K562 (cell line): ENCODE measurements around the gene SLC38A1. TPM values are rescaled to one million over a fixed set of nuclear protein-coding genes. Genes with fewer than 3 reads are reported as not detected.

Experiments used
- ATAC-seq: fragments of 200-7000 bp; cut with Tn5 transposase; 3 replicates; pipeline ENCODE4 v1.9.1; 2020; ENCODE audit warnings: moderate library complexity
- BruUV-seq: library from RNA; stranded (reverse); fragments of 400-500 nt; replicated peaks from 2 replicates; lab custom pipeline; 2021; lab: Mats Ljungman, UMichigan
- CTCF ChIA-PET: fragments of 300-600 bp; formaldehyde crosslinking; extraction: SDS; loops from one replicate; lab custom pipeline; 2021; ENCODE audit warnings: low intra/inter-chr PET ratio; lab: Yijun Ruan, JAX
- POLR2A ChIA-PET: fragments of 300-600, 350-650 bp; sonication (Branson Sonifier 250); formaldehyde crosslinking; extraction: SDS; loops from one replicate; lab custom pipeline; 2021; ENCODE audit warnings: antibody characterized with exemption, inconsistent platforms; lab: Yijun Ruan, JAX
- DNase-seq, 4 experiments: peaks; one replicate each; pipeline versions ENCODE4 v3.0.0 to v3.0.0-alpha.2; 2011 to 2018; ENCODE audit warnings: low spot score in 3 of 4, mixed read lengths in 3 of 4; ENCODE audit errors: extremely low read depth in 1 of 4
- FAIRE-seq: peaks from 2 replicates; lab custom pipeline; 2011; peaks lifted over from hg19 to GRCh38; lab: Jason Lieb, UNC
- H2AFZ ChIP-seq: 2 replicates; pipeline ENCODE4 v1.6.0; 2011; ENCODE audit warnings: low read depth, low read length, control low read depth, inconsistent platforms
- H3K27ac ChIP-seq: fragments of 200-600 bp; 3 replicates; pipeline ENCODE4 v1.8.0; 2011; ENCODE audit warnings: low read depth, mild to moderate bottlenecking, control low read depth, inconsistent platforms, low read length, moderate library complexity, mixed read lengths; ENCODE audit errors: extremely low read depth
- H3K27me3 ChIP-seq, 2 experiments: fragments of 300-600 bp in 1 of 2; 2 replicates in 1 of 2; 3 replicates in 1 of 2; pipeline versions ENCODE4 v1.6.0 to v1.8.0; 2011; ENCODE audit warnings: inconsistent platforms in 2 of 2, low read length in 2 of 2, mild to moderate bottlenecking in 1 of 2, mixed read lengths in 1 of 2, moderate library complexity in 1 of 2; ENCODE audit not compliant: control insufficient read depth in 2 of 2, insufficient read depth in 2 of 2
- H3K36me3 ChIP-seq: fragments of 300-600 bp; 3 replicates; pipeline ENCODE4 v1.8.0; 2011; ENCODE audit warnings: mild to moderate bottlenecking, low read length, inconsistent platforms; ENCODE audit not compliant: control insufficient read depth, insufficient read depth
- H3K4me1 ChIP-seq, 2 experiments: fragments of 200-600 bp in 1 of 2; replicated peaks in 1 of 2; 2 replicates in 1 of 2; 3 replicates in 1 of 2; pipeline versions ENCODE4 v1.5.1 to v1.8.0; 2011; ENCODE audit warnings: inconsistent platforms in 2 of 2, low read length in 2 of 2, mild to moderate bottlenecking in 1 of 2, mixed read lengths in 1 of 2, moderate library complexity in 1 of 2; ENCODE audit not compliant: control insufficient read depth in 2 of 2, insufficient read depth in 2 of 2
- H3K4me2 ChIP-seq: 2 replicates; pipeline ENCODE4 v1.6.1; 2011; ENCODE audit warnings: low read length, control low read depth, inconsistent platforms, mixed read lengths; ENCODE audit not compliant: insufficient read depth
- H3K4me3 ChIP-seq: fragments of 200-600 bp; sonication (generic), shearing (Covaris generic); 2 replicates; pipeline ENCODE4 v1.5.1; 2016; ENCODE audit warnings: control low read depth, inconsistent platforms
- H3K79me2 ChIP-seq: fragments of 200-600 bp; 3 replicates; pipeline ENCODE4 v1.8.0; 2011; ENCODE audit warnings: low read length, inconsistent platforms; ENCODE audit not compliant: control insufficient read depth, insufficient read depth
- H3K9ac ChIP-seq, 2 experiments: 2 replicates each; pipeline versions ENCODE4 v1.6.0 to v1.6.1; 2011; ENCODE audit warnings: low read depth in 2 of 2, low read length in 2 of 2, control low read depth in 1 of 2, inconsistent platforms in 1 of 2, mild to moderate bottlenecking in 1 of 2, mixed read lengths in 1 of 2; ENCODE audit not compliant: insufficient read depth in 1 of 2
- H3K9me1 ChIP-seq: one replicate; pipeline ENCODE4 v1.6.0; 2011; ENCODE audit warnings: inconsistent platforms, mild to moderate bottlenecking, low read length, moderate library complexity; ENCODE audit not compliant: control insufficient read depth, insufficient read depth
- H3K9me3 ChIP-seq: replicated peaks from 2 replicates; pipeline ENCODE4 v1.5.1; 2011; ENCODE audit warnings: low read depth, low read length, inconsistent platforms; ENCODE audit not compliant: control insufficient read depth, insufficient read depth
- H4K20me1 ChIP-seq: replicated peaks from 2 replicates; pipeline ENCODE4 v1.6.1; 2011; ENCODE audit warnings: low read length, inconsistent platforms, mixed read lengths; ENCODE audit not compliant: control insufficient read depth, insufficient read depth
- FOXM1 ChIP-seq, 2 experiments: fragments of 450-650 bp in 1 of 2; sonication (generic) in 1 of 2; formaldehyde crosslinking in 1 of 2; IDR thresholded peaks; 2 replicates each; pipeline versions ENCODE4 v1.6.1 to v1.9.0; 2017 to 2022; ENCODE audit warnings: low read depth in 2 of 2, mild to moderate bottlenecking in 2 of 2, missing genetic modification reagents in 1 of 2, moderate library complexity in 1 of 2
- GABPA ChIP-seq: fragments of 200-800 bp; sonication (Bioruptor generic); conservative IDR thresholded peaks from 2 replicates; pipeline ENCODE4 v1.6.1; 2016; ENCODE audit warnings: low read depth, missing genetic modification characterization, missing compliant biosample characterization
- KAT2B ChIP-seq: IDR thresholded peaks from one replicate; pipeline ENCODE4 v1.6.1; 2012; ENCODE audit warnings: low read depth, mild to moderate bottlenecking, control low read depth, inconsistent platforms, low read length, moderate library complexity
- MTA1 ChIP-seq: fragments of 450-650 bp; IDR thresholded peaks from 2 replicates; pipeline ENCODE4 v1.6.1; 2017; ENCODE audit warnings: borderline replicate concordance
- MXD1 ChIP-seq: fragments of 250-450 bp; sonication (Bioruptor Pico); IDR thresholded peaks from 2 replicates; pipeline ENCODE4 v1.8.0; 2021; ENCODE audit warnings: borderline replicate concordance, mild to moderate bottlenecking, moderate library complexity; ENCODE audit not compliant: poor library complexity, severe bottlenecking
- PKNOX1 ChIP-seq: fragments of 450-650 bp; IDR thresholded peaks from 2 replicates; pipeline ENCODE4 v1.6.1; 2016
- RBFOX2 ChIP-seq: fragments of 200-400 bp; formaldehyde crosslinking; IDR thresholded peaks from 2 replicates; pipeline ENCODE4 v1.6.1; 2017; ENCODE audit warnings: low read depth, mild to moderate bottlenecking, low read length, moderate library complexity
- RBM17 ChIP-seq: fragments of 200-400 bp; formaldehyde crosslinking; IDR thresholded peaks from 2 replicates; pipeline ENCODE4 v1.6.1; 2017; ENCODE audit warnings: low read depth, mild to moderate bottlenecking, low read length, borderline replicate concordance
- TAF9B ChIP-seq: fragments of 450-650 bp; IDR thresholded peaks from 2 replicates; pipeline ENCODE4 v1.6.1; 2018; ENCODE audit warnings: mild to moderate bottlenecking; ENCODE audit not compliant: partially characterized antibody
- TCF7L2 ChIP-seq: fragments of 150-350 bp; IDR thresholded peaks from 2 replicates; pipeline ENCODE4 v1.6.1; 2016; ENCODE audit warnings: low read depth, mild to moderate bottlenecking, low read length, moderate library complexity
- ZFP30 ChIP-seq: fragments of 250-450 bp; sonication (Bioruptor Pico); IDR thresholded peaks from 2 replicates; pipeline ENCODE4 v1.8.0; 2022; ENCODE audit warnings: moderate library complexity, mild to moderate bottlenecking, inconsistent platforms, borderline replicate concordance
- ZNF561 ChIP-seq: fragments of 450-650 bp; formaldehyde crosslinking; conservative IDR thresholded peaks from 2 replicates; pipeline ENCODE4 v1.4.0; 2020; ENCODE audit warnings: mild to moderate bottlenecking, moderate library complexity
- WGBS: fragments of 100-300 bp; shearing (Covaris generic); methylation state at CpG from one replicate; pipeline ENCODE4 v1.1.6; 2016; ENCODE audit warnings: low coverage, mixed read lengths; ENCODE audit not compliant: insufficient coverage; ENCODE audit errors: missing lambda C conversion rate; 5-methylcytosine and 5-hydroxymethylcytosine counted together
- in situ Hi-C: fragments of 300-500 bp; cut with MboI; formaldehyde crosslinking; loops from 4 replicates; pipeline ENCODE4 v1.15.0; 2018; ENCODE audit warnings: inconsistent platforms, mixed read lengths
- intact Hi-C: fragments of 100-400 bp; cut with micrococcal nuclease; formaldehyde crosslinking; loops from 2 replicates; pipeline ENCODE4 v1.14.2; 2022
- polyA plus RNA-seq, 8 experiments: library from polyadenylated mRNA; depleted of rRNA in 4 of 8; stranded (reverse) in 5 of 8; unstranded in 3 of 8; fragments of >200 nt; fragmentation: Nextera tagmentation in 2 of 8; fragmentation: Illumina TruSeq in 1 of 8; extraction: Ambion mirVana in 2 of 8; extraction: Trizol in 1 of 8; gene quantifications; 2 replicates each; pipeline versions ENCODE4 v1.2.1 to v1.2.3, GENCODE V29; 2011 to 2014; ENCODE audit warnings: inconsistent platforms in 1 of 8, missing spikeins in 1 of 8
- total RNA-seq, 7 experiments: library from RNA; depleted of rRNA in 6 of 7; stranded (reverse); fragments of >200 nt in 6 of 7; fragmentation: Illumina TruSeq in 2 of 7; extraction: Trizol in 2 of 7; gene quantifications; 2 replicates each; pipeline versions ENCODE4 v1.2.1 to v1.2.3, GENCODE V29; 2011 to 2021; ENCODE audit warnings: low replicate concordance in 1 of 7
- TF ChIP-seq, protein P1 (sequence below): fragments of 450-650 bp; formaldehyde crosslinking; IDR thresholded peaks from 2 replicates; pipeline ENCODE4 v1.4.0; 2020; ENCODE audit warnings: mild to moderate bottlenecking, mixed read lengths
- TF ChIP-seq, protein P2 (sequence below): fragments of 250-450 bp; sonication (Bioruptor Pico); IDR thresholded peaks from 2 replicates; pipeline ENCODE4 v1.8.0; 2022; ENCODE audit warnings: moderate library complexity, mild to moderate bottlenecking, inconsistent platforms

The SLC38A1 gene
- total and polyA plus RNA-seq, 9 of the 15 experiments (the other 6 are each of a cell fraction or from before 2014, with no cell fraction given), result 51.9 to 112 (median 75.0) TPM

DNA sequence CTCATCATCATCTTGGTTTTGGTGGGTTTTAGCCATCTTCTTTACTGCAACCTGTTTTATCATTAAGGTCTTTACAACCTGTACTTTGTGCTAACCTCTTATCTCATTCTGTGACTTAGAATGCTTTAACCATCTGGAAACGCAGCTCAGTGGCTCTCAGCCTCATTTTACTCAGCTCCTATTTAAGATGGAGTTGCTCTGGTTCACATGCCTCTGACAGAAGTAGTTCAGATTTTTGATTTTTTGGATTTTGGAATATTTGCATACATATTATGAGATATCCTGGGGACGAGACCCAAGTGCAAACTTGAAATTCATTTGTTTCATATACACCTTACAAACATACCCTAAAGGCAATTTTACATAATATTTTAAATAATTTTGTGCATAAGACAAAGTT is 10.7 kb downstream of the SLC38A1 start (continued):
- no peak for TF ChIP-seq FOXM1 (IDR thresholded peaks at IDR 0.05; ENCODE audit: low read depth)
- no peak for TF ChIP-seq FOXM1 (CRISPR knock-in tag; IDR thresholded peaks at IDR 0.05; ENCODE audit: low read depth)
- TF ChIP-seq, protein P1, sequence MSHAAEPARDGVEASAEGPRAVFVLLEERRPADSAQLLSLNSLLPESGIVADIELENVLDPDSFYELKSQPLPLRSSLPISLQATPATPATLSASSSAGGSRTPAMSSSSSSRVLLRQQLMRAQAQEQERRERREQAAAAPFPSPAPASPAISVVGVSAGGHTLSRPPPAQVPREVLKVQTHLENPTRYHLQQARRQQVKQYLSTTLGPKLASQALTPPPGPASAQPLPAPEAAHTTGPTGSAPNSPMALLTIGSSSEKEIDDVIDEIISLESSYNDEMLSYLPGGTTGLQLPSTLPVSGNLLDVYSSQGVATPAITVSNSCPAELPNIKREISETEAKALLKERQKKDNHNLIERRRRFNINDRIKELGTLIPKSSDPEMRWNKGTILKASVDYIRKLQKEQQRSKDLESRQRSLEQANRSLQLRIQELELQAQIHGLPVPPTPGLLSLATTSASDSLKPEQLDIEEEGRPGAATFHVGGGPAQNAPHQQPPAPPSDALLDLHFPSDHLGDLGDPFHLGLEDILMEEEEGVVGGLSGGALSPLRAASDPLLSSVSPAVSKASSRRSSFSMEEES (CRISPR knock-in tag), result no peak
- no peak for TF ChIP-seq TAF9B
- TF ChIP-seq MXD1 (CRISPR knock-in tag), result no peak
- TF ChIP-seq, protein P2, sequence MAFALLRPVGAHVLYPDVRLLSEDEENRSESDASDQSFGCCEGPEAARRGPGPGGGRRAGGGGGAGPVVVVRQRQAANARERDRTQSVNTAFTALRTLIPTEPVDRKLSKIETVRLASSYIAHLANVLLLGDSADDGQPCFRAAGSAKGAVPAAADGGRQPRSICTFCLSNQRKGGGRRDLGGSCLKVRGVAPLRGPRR, result peak; percentile 90
- TF ChIP-seq ZFP30 (CRISPR knock-in tag), result no peak

- peak overlapping the region in 1 of 2 experiments; percentile 46; a peak in 2 of 4 replicates for H3K9ac ChIP-seq
- CTCF ChIA-PET, result no interaction called here
- FAIRE-seq (no peak), DNase-seq (peak in 1 of 4 experiments; percentile 25), ATAC-seq (peak; percentile 36)
- BruUV-seq, result no TSS peak
- POLR2A ChIA-PET, result interaction anchor here (0.6 to 3.7 kb wide), 6 partner anchors 7 to 92 kb away, joined by 3 to 12 read pairs (median 4); partner anchors contain the start of gene SLC38A1
- in situ Hi-C loops (no loop called here), intact Hi-C loops (loop anchor here (5.0 to 10.0 kb wide), 2 partner anchors 35 to 1042 kb away; partner anchors contain the start of gene ANO6)
- no peaks in the 10 kb centered on the region for H3K9me3 ChIP-seq
- H3K4me3 ChIP-seq, result no peak overlapping the region
- H4K20me1 ChIP-seq, result peaks cover 13% of the 10 kb centered on the region
- H3K79me2 ChIP-seq, result peaks cover 98% of the 10 kb centered on the region
- peaks cover 6 to 33% of the 10 kb centered on the region in 2 experiments; a peak in 4 of 5 replicates for H3K4me1 ChIP-seq
- H3K9me1 ChIP-seq, result no peaks in the 10 kb centered on the region
- peak overlapping the region; percentile 42; the same call in 1 of the 2 replicates for H3K4me2 ChIP-seq
- 47% methylated on average over 2 of the region's 3 CpGs for WGBS
- peak overlapping the region; percentile 48; the same call in 1 of the 2 replicates for H2AFZ ChIP-seq
- H3K27me3 ChIP-seq, result no peaks in the 10 kb centered on the region
- peak overlapping the region; percentile 75 for H3K27ac ChIP-seq
- H3K36me3 ChIP-seq, result peaks cover 63% of the 10 kb centered on the region
- TF ChIP-seq PKNOX1, result peak; percentile 66
- no peak for TF ChIP-seq TCF7L2
- no peak for TF ChIP-seq RBM17
- no peak for TF ChIP-seq KAT2B
- TF ChIP-seq RBFOX2, result 0 out of 2 replicates have a peak, but pooled peaks have one; percentile 18
- no peak for TF ChIP-seq ZNF561 (CRISPR knock-in tag)
- peak; percentile 9; the same call in 1 of the 2 replicates for TF ChIP-seq GABPA (tag)
- TF ChIP-seq MTA1, result no peak
Observed at GRCh38 chr12:46256942-46257341, 11.9 kb downstream of the SLC38A1 start.
